Smooth muscle cell (in vitro differentiated cells): Measurements from ENCODE around the gene SH2D2A. TPM values are rescaled to one million over a fixed set of nuclear protein-coding genes. Genes with fewer than 3 reads are reported as not detected.

ENCODE experiments used
- DNase-seq: peaks from one replicate; lab custom pipeline; 2025; ENCODE audit not compliant: unreplicated experiment; lab: John Stamatoyannopoulos, UW
- H2AFZ ChIP-seq: fragments of 200-600 bp; sonication (generic); 2 replicates; pipeline ENCODE4 v1.6.0; 2016; ENCODE audit warnings: antibody characterized with exemption, low read depth, mild to moderate bottlenecking
- H3F3A ChIP-seq: fragments of 200-600 bp; sonication (generic); 2 replicates; pipeline ENCODE4 v1.6.0; 2017; ENCODE audit warnings: antibody characterized with exemption, low read depth
- H3K27ac ChIP-seq: fragments of 200-600 bp; sonication (generic); 2 replicates; pipeline ENCODE4 v1.5.1; 2016; ENCODE audit warnings: low read depth, mild to moderate bottlenecking
- H3K27me3 ChIP-seq: fragments of 200-600 bp; sonication (generic); 2 replicates; pipeline ENCODE4 v1.6.1; 2016; ENCODE audit warnings: low read depth, mild to moderate bottlenecking
- H3K36me3 ChIP-seq: fragments of 200-600 bp; sonication (generic); 2 replicates; pipeline ENCODE4 v1.5.1; 2016; ENCODE audit warnings: low read depth
- H3K4me1 ChIP-seq: fragments of 200-600 bp; sonication (generic); 2 replicates; pipeline ENCODE4 v1.5.1; 2016; ENCODE audit warnings: low read depth
- H3K4me2 ChIP-seq: fragments of 200-600 bp; sonication (generic); 2 replicates; pipeline ENCODE4 v1.6.0; 2016; ENCODE audit warnings: mild to moderate bottlenecking
- H3K4me3 ChIP-seq: fragments of 200-600 bp; sonication (generic); 2 replicates; pipeline ENCODE4 v1.5.1; 2016; ENCODE audit warnings: mild to moderate bottlenecking
- H3K79me2 ChIP-seq: fragments of 200-600 bp; sonication (generic); 2 replicates; pipeline ENCODE4 v1.6.0; 2016; ENCODE audit warnings: low read depth, mild to moderate bottlenecking
- H3K9ac ChIP-seq: fragments of 200-600 bp; sonication (generic); 2 replicates; pipeline ENCODE4 v1.6.0; 2016; ENCODE audit warnings: low read depth
- H3K9me3 ChIP-seq: fragments of 200-600 bp; sonication (generic); replicated peaks from 2 replicates; pipeline ENCODE4 v1.5.1; 2016; ENCODE audit warnings: low read depth
- H4K20me1 ChIP-seq: fragments of 200-600 bp; sonication (generic); 2 replicates; pipeline ENCODE4 v1.6.0; 2016; ENCODE audit warnings: low read depth
- CTCF ChIP-seq: fragments of 200-600 bp; sonication (generic); IDR thresholded peaks from 2 replicates; pipeline ENCODE4 v1.5.1; 2017; ENCODE audit warnings: borderline replicate concordance, mild to moderate bottlenecking, antibody characterized with exemption; ENCODE audit not compliant: insufficient read depth, poor library complexity, severe bottlenecking
- WGBS: methylation state at CpG from one replicate; pipeline ENCODE4 v1.1.7; 2016; ENCODE audit warnings: low lambda C conversion rate; 5-methylcytosine and 5-hydroxymethylcytosine counted together
- polyA plus RNA-seq: library from polyadenylated mRNA; unstranded; fragments of >200 nt; fragmentation: Nextera tagmentation; extraction: Ambion mirVana; gene quantifications from 2 replicates; pipeline ENCODE4 v1.2.1, GENCODE V29; 2016
- total RNA-seq: library from RNA; depleted of rRNA; stranded (reverse); fragments of >200 nt; gene quantifications from 2 replicates; pipeline ENCODE4 v1.2.3, GENCODE V29; 2014

SH2D2A gene
- total and polyA plus RNA-seq, 2 experiments from 2014 or later, result 14.4 to 36.9 TPM

GRCh38 chr1:156840898-156841279, 24.2 kb upstream of the SH2D2A start:
- no peaks in the 10 kb centered on the region for H3K9me3 ChIP-seq
- no peaks in the 10 kb centered on the region for H4K20me1 ChIP-seq
- no peak overlapping the region for H3K27ac ChIP-seq
- no peak overlapping the region for H2AFZ ChIP-seq
- peaks cover 10% of the 10 kb centered on the region for H3K4me1 ChIP-seq
- no peak overlapping the region for H3K9ac ChIP-seq
- H3K79me2 ChIP-seq, result no peaks in the 10 kb centered on the region
- WGBS, result 85% methylated on average over 14 of the region's 14 CpGs
- H3K4me2 ChIP-seq, result no peak overlapping the region
- H3K36me3 ChIP-seq, result no peaks in the 10 kb centered on the region
- no peak overlapping the region for H3K4me3 ChIP-seq
- no peak for DNase-seq
- no peaks in the 10 kb centered on the region for H3F3A ChIP-seq
- TF ChIP-seq CTCF, result no peak
- peaks cover 40% of the 10 kb centered on the region for H3K27me3 ChIP-seq

- no peaks in the 10 kb centered on the region for H4K20me1 ChIP-seq
- TF ChIP-seq CTCF, result no peak
- H3K9me3 ChIP-seq, result no peaks in the 10 kb centered on the region
- no peak overlapping the region for H3K4me3 ChIP-seq
- no peak overlapping the region for H2AFZ ChIP-seq
- peaks cover 38% of the 10 kb centered on the region for H3K27me3 ChIP-seq
- H3K27ac ChIP-seq, result no peak overlapping the region
- H3K4me1 ChIP-seq, result peaks cover 10% of the 10 kb centered on the region
- no peaks in the 10 kb centered on the region for H3K36me3 ChIP-seq
- 58% methylated on average over 8 of the region's 8 CpGs for WGBS
- no peak overlapping the region for H3K4me2 ChIP-seq
- no peaks in the 10 kb centered on the region for H3K79me2 ChIP-seq
- H3K9ac ChIP-seq, result no peak overlapping the region
- no peak for DNase-seq
- no peaks in the 10 kb centered on the region for H3F3A ChIP-seq
Observed at GRCh38 chr1:156840186-156840897, 23.7 kb upstream of the SH2D2A start.

DNA sequence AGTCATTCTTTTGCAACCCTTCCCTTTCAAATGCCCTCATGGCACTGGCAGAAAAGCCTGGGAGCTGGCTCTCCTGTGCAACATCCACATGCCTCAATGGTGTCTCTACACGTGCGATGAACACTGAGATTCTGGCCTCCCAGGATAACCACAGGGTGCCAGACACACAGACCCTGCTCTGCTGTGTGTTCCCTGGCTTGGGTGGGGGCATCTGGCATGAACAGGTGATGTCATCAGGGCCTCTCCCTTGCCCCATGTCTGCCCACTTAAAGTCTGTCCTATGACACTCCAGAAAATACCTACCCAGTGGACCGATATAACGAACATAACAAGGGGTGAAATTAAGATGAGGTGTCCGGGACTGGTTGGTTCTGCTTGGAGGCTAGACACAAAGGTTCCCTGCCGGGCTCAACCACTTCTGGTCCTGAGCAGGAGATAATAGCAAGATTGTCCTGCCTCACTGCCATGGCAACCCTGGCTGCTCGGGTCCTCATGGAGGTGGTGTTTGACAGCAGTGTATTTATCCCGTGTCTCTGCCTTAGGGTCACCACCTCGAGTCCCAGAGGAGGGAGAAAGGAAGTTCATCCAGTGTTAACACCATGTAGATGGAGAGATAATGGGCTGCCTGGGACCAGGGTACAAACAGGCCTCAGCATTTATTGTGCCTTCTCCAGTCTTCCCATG, 22.9 kb upstream of the SH2D2A start:
- no peak for TF ChIP-seq CTCF
- peaks cover 38% of the 10 kb centered on the region for H3K27me3 ChIP-seq
- no peaks in the 10 kb centered on the region for H3K9me3 ChIP-seq
- peaks cover 5% of the 10 kb centered on the region for H3K4me1 ChIP-seq
- H2AFZ ChIP-seq, result no peak overlapping the region
- 46% methylated on average over 9 of the region's 9 CpGs for WGBS
- no peaks in the 10 kb centered on the region for H3K36me3 ChIP-seq
- no peaks in the 10 kb centered on the region for H3K79me2 ChIP-seq
- H4K20me1 ChIP-seq, result no peaks in the 10 kb centered on the region
- no peak overlapping the region for H3K4me3 ChIP-seq
- no peak for DNase-seq
- H3K27ac ChIP-seq, result no peak overlapping the region
- no peak overlapping the region for H3K9ac ChIP-seq
- H3K4me2 ChIP-seq, result no peak overlapping the region
- H3F3A ChIP-seq, result no peaks in the 10 kb centered on the region
